GM21529 (cell line): ENCODE measurements around the gene MSRB3.
A peak's percentile ranks its signal among the peaks of the same experiment; 100 is the strongest.
"Not testable (repeated sequence)": the region's sequence is repeated elsewhere in the genome, so short reads cannot be mapped to it uniquely, and the experiment has no call there.

Source experiments
- ATAC-seq: cut with Tn5 transposase; IDR thresholded peaks from one replicate; pipeline ENCODE4 v1.9.1; 2021; ENCODE audit not compliant: unreplicated experiment

MSRB3 gene

DNA sequence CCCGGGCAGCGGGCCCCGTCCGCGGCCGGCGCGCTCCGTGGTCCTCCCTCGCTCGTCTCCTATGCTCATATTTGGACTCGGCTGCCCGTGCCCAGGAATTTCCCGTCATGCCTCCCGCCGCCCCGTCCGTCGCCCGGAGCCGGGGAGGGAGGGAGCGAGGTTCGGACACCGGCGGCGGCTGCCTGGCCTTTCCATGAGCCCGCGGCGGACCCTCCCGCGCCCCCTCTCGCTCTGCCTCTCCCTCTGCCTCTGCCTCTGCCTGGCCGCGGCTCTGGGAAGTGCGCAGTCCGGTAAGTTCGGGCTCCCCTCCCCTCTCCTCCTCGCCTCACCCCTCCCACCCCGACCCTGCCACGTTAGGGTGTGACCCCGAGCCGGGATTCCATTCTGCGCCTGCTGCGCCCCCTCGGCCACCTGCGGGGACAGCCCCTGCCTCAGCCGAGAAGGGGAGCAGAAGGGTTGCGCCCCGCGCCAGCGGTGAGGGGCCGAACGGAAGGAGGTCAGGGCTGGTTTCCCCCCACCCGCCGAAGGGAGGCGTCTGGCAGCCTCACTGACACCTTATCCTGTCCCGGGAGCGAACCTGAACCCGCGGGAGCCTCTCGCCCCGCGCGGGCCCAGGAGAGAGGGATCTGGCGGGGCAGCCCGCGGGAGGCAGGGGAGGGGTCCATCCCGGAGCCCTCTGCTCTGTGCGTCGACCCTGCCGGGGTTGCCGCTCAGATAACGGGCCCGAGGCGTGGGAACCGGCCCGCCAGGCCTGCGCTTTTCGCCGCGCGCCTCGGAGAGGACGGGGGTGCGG is at the start of gene MSRB3:
TSS of gene MSRB3 (plus strand) at position 108 of the 793 bp plus-strand sequence. CDS start 29,897 bp downstream, outside the sequence.
- peak; percentile 70 for ATAC-seq

DNA sequence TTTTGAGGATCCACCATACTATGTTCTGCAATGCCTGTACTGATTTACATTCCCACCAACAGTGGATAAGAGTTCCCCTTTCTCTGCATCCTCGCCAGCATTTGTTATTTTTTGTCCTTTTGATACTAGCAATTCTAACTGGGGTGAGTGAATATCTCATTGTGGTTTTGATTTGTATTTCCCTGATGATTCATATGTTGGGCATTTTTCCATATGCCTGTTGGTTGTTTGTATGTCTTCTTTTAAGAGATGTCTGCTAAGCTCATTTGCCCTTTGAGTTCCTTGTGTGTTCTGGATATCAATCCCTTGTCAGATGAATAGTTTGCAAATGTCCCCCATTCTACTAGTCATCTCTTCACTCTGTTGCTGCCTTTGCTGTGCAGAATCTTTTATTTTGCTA is 49.0 kb upstream of the MSRB3 start:
- no peak for ATAC-seq

DNA sequence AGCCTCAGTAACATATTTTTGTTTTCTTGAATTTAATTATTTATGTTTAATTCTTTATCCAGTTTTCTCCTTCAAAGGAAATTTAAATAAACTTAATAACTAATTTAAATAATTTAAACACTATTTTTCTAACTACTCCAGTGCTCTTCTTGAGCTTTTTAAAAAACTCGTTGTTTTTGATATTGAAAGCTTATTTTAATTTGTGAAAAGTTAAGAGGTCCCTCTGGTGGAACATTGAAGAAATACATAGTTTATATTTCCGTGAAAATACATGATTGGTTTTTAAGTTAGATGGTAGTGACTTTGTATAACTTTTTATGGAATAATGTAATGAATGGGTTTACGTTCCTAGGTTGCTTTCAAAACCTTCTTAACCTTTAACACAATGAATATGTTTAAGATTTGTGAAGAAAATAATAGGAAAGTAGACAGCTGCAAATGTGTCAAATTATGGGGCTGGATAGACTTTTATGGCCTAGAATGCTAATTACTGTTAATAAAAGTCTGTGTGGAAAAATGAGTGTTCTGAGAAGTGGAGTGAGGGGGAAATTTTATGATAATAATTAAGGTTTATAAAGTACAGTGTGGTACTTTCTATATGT is 45.9 kb upstream of the MSRB3 start:
- peak; percentile 52 for ATAC-seq

DNA sequence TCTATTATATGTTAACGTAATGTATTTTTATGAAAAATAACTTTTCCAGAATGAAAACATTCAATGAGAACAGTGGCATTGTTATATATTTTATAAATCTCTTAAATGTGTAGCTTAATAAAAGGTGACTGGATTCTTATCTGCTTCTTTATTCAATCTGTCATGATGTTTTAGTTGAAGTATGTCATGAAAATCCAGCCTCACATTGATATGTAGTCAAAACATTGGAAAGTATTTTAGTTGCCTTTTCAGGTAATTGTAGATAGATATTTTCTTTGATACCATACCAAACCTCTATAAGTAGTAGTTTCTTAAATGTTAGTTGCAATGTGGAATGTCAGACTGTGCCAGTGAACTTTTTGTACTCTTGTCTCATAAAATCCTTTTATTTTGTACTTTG is 41.3 kb upstream of the MSRB3 start:
- ATAC-seq = no peak

DNA sequence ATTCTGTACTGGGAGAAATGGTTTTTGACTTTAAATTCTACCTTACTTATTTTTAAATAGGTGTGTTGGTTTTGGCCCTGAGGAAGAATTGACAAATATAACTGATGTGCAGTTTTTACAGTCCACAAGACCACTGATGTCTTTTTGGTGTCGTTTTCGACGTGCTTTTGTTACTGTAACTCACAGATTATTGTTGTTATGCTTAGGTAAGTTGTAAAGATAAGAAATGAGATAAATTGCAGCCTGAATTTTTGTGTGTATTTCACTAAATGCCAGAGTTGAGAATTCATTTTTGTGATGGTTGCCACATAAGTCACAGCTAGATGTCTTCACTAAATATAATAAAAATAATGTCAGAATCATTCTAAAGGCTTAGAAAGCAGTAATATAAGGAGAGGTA is 39.9 kb upstream of the MSRB3 start:
- no peak for ATAC-seq

DNA sequence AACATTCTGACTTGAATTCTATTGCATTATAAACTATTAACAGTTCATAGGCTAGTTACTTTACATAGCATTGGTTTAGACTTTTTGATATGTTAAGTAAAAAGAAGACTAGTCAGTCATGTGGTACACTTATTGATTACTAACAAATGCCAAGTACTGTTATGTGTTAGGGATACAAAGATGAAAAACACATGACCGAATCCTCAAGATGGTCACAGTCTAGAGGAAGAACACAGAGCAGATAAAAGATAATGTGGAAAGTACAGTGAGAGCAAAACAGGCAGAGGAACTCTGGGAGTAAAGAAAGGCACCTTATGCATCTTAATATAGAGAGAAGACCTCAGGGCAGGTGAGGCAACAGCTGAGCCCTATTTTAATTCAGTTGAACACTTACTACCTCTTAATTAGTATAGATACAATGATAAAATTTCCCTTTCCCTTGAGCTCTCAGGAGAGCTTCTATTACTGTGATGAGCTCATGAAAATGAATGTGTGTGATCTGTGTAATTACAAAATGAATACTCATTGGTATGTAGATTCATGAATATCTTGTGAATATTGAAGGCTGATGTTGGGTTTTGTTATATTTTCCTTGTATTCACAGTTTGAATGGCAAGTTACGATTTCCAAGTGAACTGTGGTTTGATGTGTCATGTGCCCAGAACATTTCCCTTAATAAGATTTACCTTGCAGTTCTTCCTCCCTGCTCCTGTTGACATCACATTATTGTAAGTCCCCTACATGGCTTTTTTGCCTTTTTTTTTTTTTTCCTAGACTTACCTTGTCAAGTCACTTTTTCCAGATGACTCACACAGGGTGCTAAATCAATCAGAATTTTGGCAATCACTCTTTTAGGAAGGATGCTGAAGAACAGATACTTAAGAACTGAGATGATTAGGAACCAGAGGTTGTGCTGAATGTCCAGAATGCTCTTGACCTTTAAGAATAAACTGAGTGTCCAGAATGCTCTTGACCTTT is 29.5 kb upstream of the MSRB3 start:
- ATAC-seq = no peak

DNA sequence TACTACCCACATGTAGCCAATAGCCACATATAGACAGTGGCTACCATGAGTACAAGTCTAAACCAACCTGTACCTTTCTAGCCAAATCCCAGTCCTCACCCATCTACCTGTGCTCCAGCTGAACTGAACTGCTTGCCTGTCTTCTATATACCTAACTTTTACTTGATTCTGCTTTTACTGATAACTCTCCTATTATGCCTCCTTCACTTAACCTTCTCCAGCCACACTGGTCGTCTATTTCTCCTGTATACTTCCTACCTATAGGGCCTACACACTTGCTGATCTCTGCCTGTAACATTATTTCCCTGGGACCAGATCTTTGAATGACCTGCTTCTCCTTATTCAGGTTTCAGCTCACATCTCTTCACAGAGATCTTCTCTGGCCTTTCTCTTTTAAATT is 26.0 kb upstream of the MSRB3 start:
- ATAC-seq = no peak

DNA sequence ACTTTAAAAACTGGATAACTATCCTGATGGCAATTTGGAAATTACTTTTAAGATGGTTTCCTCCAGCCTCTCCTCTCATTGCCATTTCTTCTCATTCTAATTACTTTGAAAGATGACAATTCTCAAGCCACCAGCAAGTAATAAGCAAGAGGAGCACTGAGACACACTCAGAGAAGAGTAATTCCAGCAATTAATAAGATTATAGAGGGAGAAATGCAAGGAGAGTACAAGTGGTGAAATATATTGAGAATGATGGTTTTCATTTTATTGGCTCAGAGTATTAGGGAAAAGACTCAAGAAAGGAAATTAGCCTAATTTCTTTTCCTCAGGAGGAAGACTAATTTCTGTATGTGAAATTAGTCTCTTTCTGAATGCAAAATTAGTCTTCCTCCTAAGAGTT is 20.5 kb upstream of the MSRB3 start:
- no peak for ATAC-seq

DNA sequence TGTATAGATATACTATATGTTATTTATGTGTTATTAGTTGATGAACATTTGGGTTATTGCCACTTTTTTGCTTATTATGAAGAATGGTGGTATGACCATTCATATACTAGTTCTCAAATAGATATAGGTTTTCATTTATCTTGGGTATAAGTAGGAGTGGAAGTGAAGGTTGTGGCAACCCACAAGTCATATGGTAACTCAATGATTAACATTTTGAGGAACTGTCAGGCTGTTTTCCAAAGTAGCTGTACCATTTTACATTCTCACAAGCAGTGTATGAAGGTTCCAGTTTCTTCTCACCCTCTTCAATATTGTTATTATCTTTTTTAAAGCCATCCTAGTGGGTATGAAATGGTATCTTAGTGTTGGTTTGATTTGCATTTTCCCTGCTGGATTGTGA is 19.0 kb upstream of the MSRB3 start:
- ATAC-seq = no peak

DNA sequence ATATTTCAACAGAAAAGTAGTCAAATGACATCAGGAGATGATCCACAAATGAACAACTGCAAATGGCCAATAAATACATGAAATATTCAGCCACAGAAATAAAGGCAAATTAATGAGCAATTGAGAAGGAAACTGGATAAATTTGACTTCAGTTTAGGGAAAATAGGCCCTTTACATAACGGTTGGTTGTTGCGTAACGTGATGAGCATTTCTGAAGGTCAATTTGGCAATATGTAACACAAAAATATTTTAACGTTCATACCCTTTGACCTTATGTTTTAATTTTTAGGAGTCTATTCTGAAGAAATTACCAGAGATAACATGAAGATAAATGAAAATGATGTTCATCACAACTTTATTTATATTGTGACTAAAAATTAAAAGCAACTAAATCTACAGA is 14.7 kb upstream of the MSRB3 start:
- no peak for ATAC-seq

DNA sequence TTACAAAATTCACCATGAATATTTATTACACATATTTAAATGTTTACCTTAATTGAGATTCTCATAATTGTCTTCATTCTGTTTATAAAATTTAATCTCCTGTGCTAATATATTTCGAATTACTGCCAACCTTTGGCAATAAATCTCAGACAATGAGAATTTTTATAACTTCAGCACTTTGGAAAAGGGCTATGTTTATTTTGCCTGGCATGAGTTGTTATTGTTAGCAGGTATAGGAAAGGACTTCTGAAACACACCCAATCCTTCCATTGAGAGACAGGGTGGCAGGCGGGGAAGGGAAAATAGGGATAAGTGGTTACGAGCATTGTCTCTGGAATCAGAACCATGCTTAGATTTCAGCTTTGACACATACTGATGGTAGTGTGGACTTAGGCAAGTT is 12.1 kb upstream of the MSRB3 start:
- no peak for ATAC-seq

DNA sequence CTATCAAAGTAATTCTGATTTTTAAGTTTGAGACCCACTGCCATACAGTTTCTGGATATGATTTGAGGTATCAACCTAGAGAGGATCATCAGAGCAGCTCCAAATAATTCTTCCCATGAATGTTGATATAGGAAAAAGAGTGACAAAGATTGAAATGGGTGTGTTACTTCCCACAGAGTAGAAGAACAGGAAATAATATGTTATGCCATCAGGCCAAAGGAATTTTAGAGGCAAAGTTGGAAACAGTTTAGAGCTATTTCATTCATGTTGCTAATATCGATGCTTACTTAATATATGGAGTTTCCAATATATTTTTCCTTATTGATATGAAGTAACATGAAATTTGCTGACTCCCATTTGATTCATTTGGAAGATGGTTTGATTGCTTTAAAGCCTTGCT is 8.9 kb upstream of the MSRB3 start:
- no peak for ATAC-seq

DNA sequence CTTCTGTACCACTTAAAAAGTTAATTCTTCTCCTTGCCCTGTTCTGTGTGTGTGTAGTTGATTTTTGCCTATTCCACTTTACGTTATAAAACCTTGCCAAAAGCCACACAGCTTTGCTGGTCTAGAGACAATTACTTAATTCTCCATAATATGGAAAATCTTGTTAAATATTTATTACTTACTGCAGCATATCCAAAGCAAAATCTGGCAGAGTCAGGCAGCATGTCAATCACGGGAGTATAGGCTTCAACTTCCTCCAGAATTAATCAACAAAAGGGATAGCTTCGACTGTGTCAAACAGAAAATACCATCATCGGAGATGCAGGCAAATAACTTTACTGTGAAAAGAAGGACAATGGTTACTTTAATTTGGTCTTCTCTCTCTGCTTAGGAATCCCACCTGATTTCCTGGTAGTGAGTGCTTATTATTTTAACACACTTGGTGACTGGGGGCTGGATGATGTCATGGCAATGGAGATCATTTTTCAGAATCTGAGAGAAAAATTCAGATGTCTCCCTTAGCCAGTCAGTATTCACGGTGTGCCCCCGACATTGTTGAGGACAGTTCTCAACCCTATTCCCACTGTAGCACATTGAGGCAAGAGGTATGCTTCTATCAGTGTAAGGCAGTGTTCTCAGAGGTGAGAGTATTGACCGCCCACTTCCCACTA is 3.7 kb upstream of the MSRB3 start:
- ATAC-seq = no peak

DNA sequence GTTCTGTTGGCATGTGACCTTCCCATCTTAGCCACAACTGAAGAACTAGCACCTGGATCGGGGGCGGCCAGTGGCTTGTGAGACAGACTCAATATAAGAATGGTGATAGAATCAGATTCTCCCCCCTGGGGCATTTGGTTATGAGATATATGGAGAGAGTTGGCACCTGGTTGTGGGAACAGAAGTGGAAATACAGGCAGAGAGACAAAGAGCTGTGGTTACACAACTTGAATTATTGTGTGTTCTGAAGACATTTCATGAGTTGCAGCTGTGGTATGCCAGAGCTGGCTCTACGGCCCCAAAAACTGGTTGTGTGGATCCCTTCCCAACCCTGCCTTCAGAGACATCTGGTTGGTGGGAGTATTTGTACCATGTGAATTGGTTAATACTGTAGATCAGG is 2.9 kb upstream of the MSRB3 start:
- no peak for ATAC-seq

DNA sequence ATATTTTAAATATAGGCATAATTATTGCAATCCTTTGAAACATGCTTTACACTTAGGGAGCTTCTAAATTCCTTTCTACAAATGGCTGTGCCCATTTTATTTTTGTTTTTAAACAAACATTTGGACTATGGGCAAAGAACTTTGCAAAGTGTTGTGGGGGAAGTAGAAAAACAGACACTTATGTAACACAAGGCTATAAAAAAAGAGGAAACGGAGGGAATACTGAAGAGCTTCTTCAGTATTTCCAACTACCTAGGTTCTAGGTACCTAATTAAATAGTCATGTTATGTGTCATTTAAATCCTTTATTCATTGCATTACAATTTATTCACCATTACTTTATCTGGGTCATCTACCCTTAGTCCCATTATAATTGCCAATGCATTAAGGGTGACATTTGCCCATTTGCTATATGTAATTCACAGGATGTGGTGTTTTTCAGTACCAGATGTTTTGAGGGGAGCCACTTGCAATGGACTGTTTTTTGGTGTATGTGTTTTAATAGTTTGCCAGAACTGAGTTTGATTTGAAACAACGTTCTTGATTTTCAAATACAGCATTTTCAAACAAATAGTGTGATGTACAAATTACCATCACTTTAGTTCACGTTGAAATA is 1.5 kb upstream of the MSRB3 start:
- no peak for ATAC-seq

DNA sequence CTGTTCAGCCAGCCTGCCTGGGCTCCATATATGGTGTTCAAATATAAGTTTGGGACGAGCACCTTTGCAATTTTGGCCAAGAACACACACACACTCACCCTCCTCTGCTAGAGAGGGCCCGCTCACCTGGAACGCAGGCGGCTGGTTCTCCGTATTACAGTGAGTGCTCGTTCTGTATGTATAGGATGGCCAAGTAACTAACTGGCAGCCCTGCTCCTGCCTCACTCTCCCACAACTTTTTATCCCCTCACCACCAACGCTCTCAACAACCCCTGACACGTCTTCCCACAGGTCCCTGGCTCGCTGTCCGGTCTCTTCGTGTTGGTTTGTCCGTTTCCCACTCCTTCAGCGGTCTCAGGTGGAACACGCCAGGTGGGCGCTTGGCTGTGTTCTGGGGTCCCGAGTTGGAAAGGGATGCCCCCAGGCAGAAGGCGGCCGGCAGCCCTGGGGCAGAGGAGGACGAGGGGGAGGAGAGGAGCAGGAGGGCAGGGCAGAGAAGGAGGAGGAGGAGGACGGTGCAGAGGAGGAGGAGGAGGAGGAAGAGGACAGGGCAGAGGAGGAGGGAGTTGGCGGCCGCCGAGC is 398 bp upstream of the MSRB3 start:
- ATAC-seq = no peak

DNA sequence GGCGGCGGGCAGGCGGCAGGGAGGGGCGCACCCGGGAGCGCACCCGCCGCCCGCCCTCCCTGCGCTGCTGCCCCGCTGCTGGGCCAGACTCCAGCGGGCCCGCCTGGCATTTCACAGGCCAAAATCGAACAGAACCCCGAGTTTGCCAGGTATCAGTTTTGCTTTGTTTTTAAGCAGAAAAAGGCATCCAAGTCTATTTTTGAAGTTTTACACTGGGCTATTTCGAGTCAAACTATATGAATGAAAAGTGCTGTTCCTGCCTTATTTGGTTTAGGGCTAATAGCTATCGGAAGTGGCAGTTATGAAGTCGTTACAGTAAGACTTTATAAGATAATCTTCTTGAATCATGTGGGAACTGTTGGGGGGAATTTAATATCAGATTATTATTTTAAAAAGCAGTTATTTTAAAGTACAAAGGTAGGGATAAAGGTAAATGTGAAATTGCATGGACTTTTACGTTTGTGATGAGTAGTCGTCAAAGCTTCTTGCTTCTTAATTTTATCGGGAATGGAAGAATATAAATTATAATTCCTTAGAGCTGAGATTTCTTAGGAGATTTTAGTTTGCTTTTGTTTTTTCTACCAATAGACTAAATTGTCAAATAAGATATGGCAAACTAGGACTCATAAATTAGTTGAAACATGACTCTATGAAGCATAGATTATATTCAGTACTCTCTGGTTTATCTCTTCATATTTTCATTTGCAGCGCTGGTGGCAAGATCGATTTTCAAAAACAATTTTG is 1.1 kb downstream of the MSRB3 start:
- ATAC-seq = peak; percentile 33

DNA sequence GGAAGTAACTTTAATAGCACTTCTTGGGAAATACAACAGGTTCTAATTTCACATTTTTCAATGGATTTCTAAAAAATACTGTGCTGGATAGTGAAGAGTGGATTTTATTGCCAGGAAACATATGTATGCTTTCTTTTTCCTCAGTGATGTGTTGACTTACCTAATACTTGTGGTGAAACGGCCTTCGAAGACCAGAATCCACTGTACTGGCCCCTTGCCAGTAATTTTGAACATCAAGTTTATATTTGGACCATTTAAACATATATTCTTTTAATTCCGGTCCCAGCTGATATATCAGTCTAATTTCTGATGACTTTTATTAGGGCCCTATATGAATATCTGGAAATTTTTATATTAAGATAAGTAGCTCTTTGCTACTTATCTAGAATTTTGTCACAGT is 1.8 kb downstream of the MSRB3 start:
- ATAC-seq = no peak

DNA sequence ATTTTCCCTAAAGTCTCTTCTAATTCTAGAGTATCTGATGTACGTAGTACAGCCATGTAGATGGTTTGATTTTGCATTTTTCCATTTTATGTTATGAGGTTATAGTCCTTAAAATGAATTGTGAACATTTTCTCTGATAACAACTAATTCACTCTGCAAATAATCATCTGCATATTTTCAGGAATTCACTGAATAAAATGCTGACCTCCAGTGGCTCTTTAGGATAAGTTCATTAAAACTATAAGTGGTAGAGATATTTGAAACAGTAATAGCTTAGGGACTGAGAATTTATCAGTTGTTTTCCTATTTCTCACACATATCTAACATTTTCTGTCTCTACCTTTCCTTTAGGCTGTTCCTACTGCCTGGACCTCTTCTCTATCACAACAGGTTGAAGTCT is 4.4 kb downstream of the MSRB3 start:
- ATAC-seq = no peak

DNA sequence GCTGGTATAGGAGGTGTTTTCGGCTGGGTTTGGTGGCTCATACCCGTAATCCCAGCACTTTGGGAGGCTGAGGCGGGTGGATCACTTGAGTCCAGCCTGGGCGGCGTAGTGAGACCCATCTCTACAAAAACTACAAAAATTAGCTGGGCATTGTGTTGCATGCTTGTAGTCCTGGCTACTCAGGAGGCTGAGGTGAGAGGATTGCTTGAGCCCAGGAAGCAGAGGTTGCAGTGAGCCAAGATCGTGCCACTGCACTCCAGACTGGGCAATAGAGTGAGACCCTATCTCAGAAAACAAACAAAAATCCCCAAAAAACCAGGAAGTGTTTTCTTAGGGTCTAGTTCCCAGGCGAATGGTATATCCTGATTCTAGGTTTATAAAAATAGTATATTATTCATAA is 7.0 kb downstream of the MSRB3 start:
- not testable (repeated sequence) for ATAC-seq
